GM21390 (cell line): ENCODE data around the gene DCAKD.

ENCODE experiments used
- ATAC-seq: cut with Tn5 transposase; IDR thresholded peaks from one replicate; pipeline ENCODE4 v1.9.1; 2021; ENCODE audit not compliant: unreplicated experiment

The DCAKD gene

GRCh38 chr17:45051060-45051719, at the start of gene DCAKD:
Gene DCAKD (minus strand): TSS chr17:45051632. CDS start chr17:45034885, 16,747 bp downstream.
- ATAC-seq = peak; percentile 90

GRCh38 chr17:45098869-45099616, 47.6 kb upstream of the DCAKD start:
- ATAC-seq = no peak

GRCh38 chr17:45098081-45098868, 46.8 kb upstream of the DCAKD start:
- no peak for ATAC-seq

- no peak for ATAC-seq
Observed at GRCh38 chr17:45096926-45097325, 45.5 kb upstream of the DCAKD start.

- ATAC-seq = no peak
Observed at GRCh38 chr17:45096141-45096540, 44.7 kb upstream of the DCAKD start.

- ATAC-seq = no peak
Observed at GRCh38 chr17:45093444-45094110, 42.1 kb upstream of the DCAKD start.

GRCh38 chr17:45092911-45093430, 41.5 kb upstream of the DCAKD start:
- ATAC-seq = no peak

- no peak for ATAC-seq
Observed at GRCh38 chr17:45091778-45092425, 40.5 kb upstream of the DCAKD start.

- ATAC-seq = no peak
Observed at GRCh38 chr17:45090711-45091110, 39.3 kb upstream of the DCAKD start.

GRCh38 chr17:45088741-45089140, 37.3 kb upstream of the DCAKD start:
- ATAC-seq = no peak

- no peak for ATAC-seq
Observed at GRCh38 chr17:45087978-45088377, 36.5 kb upstream of the DCAKD start.

- no peak for ATAC-seq
Observed at GRCh38 chr17:45087504-45087975, 36.1 kb upstream of the DCAKD start.

- ATAC-seq = no peak
Observed at GRCh38 chr17:45086865-45087503, 35.6 kb upstream of the DCAKD start.

GRCh38 chr17:45086391-45086790, 35.0 kb upstream of the DCAKD start:
- no peak for ATAC-seq

GRCh38 chr17:45081047-45081703, 29.7 kb upstream of the DCAKD start:
- ATAC-seq = no peak

- no peak for ATAC-seq
Observed at GRCh38 chr17:45077643-45078042, 26.2 kb upstream of the DCAKD start.

GRCh38 chr17:45073414-45074070, 22.1 kb upstream of the DCAKD start:
- ATAC-seq = no peak

- no peak for ATAC-seq
Observed at GRCh38 chr17:45070809-45071208, 19.4 kb upstream of the DCAKD start.

- ATAC-seq = no peak
Observed at GRCh38 chr17:45070001-45070400, 18.6 kb upstream of the DCAKD start.
